GM18951 (cell line): Measurements from ENCODE around the gene CCNA1.

Experiments used
- POLR2A ChIP-seq: IDR thresholded peaks from 4 replicates; pipeline ENCODE4 v1.6.1; 2011; ENCODE audit warnings: mild to moderate bottlenecking; ENCODE audit not compliant: insufficient read length, insufficient read depth; ENCODE audit errors: extremely low read depth
- in situ Hi-C: fragments of 300-500 bp; cut with MboI; formaldehyde crosslinking; loops from one replicate; pipeline ENCODE4 v1.12.0; 2022; ENCODE audit warnings: low sequenced_read_pairs, mixed read lengths, inconsistent platforms; ENCODE audit not compliant: unreplicated experiment

CCNA1 gene

GRCh38 chr13:36432106-36432544, at the start of gene CCNA1:
Gene CCNA1 (plus strand): TSS chr13:36432495. CDS start chr13:36433057, 562 bp downstream.
- in situ Hi-C loops: no loop called here
- TF ChIP-seq POLR2A: no peak

GRCh38 chr13:36385489-36385888, 46.8 kb upstream of the CCNA1 start:
- in situ Hi-C loops: no loop called here

GRCh38 chr13:36395280-36395679, 37.0 kb upstream of the CCNA1 start:
- no peak for TF ChIP-seq POLR2A

More at GRCh38 chr13:36385489-36385888, 46.8 kb upstream of the CCNA1 start:
- TF ChIP-seq POLR2A: no peak

GRCh38 chr13:36405151-36405550, 27.1 kb upstream of the CCNA1 start:
- in situ Hi-C loops: no loop called here
- TF ChIP-seq POLR2A: no peak

More at GRCh38 chr13:36395280-36395679, 37.0 kb upstream of the CCNA1 start:
- in situ Hi-C loops: no loop called here

- TF ChIP-seq POLR2A: no peak
- in situ Hi-C loops: no loop called here
Measured at GRCh38 chr13:36412736-36413135, 19.6 kb upstream of the CCNA1 start.

GRCh38 chr13:36413161-36413560, 19.1 kb upstream of the CCNA1 start:
- in situ Hi-C loops: no loop called here
- TF ChIP-seq POLR2A: no peak

GRCh38 chr13:36414461-36414860, 17.8 kb upstream of the CCNA1 start:
- in situ Hi-C loops: no loop called here
- TF ChIP-seq POLR2A: no peak

- no peak for TF ChIP-seq POLR2A
- in situ Hi-C loops: no loop called here
Measured at GRCh38 chr13:36417331-36417730, 15.0 kb upstream of the CCNA1 start.

- in situ Hi-C loops: no loop called here
- no peak for TF ChIP-seq POLR2A
Measured at GRCh38 chr13:36418022-36418805, 14.1 kb upstream of the CCNA1 start.

- in situ Hi-C loops: no loop called here
- no peak for TF ChIP-seq POLR2A
Measured at GRCh38 chr13:36420437-36420891, 11.8 kb upstream of the CCNA1 start.

GRCh38 chr13:36421447-36421846, 10.8 kb upstream of the CCNA1 start:
- TF ChIP-seq POLR2A: no peak
- in situ Hi-C loops: no loop called here

- in situ Hi-C loops: no loop called here
- TF ChIP-seq POLR2A: no peak
Measured at GRCh38 chr13:36428086-36428485, 4.2 kb upstream of the CCNA1 start.

- in situ Hi-C loops: no loop called here
- TF ChIP-seq POLR2A: no peak
Measured at GRCh38 chr13:36430247-36431203, 1.8 kb upstream of the CCNA1 start.

- in situ Hi-C loops: no loop called here
- no peak for TF ChIP-seq POLR2A
Measured at GRCh38 chr13:36431204-36432105, 840 bp upstream of the CCNA1 start.
